ENCODE measurements around the gene ART4.
A peak's percentile ranks its signal among the peaks of the same experiment; 100 is the strongest.

Gene ART4

DNA sequence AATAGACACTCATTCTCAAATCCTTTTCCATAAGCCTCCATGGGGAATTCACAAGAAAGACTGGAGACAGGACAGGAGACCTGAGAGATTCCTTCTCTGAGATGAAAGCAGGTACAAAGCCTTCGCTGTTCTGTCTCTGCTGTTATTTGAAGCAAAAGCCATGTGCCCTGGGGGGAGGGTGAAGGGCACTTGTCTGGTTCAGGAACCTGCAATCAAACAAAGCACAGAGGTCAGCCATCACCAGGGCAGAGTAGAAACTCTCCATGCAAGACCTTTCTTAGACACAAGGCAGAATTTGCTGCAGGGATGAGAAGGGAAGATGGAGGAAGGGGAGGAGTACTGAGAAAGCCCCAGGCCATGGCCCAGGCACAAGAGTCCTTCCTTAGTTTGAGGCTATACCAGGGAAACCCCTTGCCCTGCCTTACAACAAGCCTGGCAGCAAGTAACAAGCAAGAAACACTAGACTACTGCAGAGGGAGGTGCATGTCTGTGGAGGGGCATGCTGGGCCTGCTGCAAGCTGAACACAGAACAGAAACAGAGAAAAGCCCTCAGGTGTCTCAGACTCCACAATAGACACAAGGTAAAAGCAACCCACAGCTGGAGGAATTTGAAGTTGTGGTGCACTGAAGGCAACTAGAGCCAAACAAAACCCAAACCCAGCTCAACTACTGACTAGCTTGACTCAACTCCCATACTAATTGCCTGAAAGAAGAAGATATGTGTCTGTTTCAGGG, 7.8 kb upstream of the ART4 start:
- DNase-seq, result no peak

DNA sequence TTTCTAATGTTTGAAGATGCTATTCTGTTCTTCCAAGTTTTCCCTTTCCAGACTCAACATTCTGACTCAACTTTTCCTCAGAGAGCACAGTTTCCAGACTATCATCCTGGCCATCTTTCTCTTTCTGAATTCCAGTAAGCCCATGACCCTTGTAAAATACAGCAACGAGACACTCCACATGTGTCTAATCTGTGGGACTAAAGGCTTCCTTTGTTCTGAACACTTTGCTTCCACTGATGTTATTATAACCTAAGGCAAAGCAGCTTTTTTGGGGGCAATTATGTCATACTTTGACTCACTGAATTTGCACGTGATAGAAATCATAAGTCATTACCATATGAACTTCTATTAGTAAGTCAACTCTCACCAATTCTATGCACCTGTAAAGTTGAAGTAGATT, 6.3 kb upstream of the ART4 start:
- no peak for DNase-seq

GRCh38 chr12:14846876-14847580, 3.7 kb upstream of the ART4 start:
- DNase-seq, result no peak

DNA sequence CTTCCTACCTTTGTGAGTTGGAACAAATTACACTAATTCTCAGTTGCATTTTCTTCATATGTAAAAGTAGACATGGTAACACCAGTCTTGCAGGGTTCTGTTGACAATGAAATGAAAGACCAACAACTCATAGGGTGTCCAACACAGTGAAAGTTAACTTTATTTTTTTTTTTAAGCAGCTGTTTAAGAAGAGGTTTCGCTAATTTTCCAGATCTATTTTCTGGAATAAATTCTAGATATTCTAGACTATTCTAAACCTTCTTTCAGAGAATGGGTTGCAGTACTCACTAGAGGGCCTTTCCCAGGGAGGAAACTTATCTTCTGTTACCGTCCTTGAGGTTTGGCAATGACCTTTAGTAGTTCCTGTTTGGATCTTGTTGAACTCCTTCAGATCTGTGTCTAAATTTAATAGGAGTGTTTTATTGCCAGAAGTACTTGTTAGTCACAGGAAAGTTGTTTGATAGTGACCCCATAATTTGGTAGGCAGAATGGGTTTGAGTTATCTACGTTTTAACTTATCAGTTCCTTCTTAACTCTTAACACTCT, 2.8 kb upstream of the ART4 start:
- DNase-seq, result no peak

GRCh38 chr12:14845350-14845750, 2.0 kb upstream of the ART4 start:
- peak; percentile 32 to 55 for DNase-seq

GRCh38 chr12:14844401-14844800, 1.1 kb upstream of the ART4 start:
- no peak for DNase-seq

DNA sequence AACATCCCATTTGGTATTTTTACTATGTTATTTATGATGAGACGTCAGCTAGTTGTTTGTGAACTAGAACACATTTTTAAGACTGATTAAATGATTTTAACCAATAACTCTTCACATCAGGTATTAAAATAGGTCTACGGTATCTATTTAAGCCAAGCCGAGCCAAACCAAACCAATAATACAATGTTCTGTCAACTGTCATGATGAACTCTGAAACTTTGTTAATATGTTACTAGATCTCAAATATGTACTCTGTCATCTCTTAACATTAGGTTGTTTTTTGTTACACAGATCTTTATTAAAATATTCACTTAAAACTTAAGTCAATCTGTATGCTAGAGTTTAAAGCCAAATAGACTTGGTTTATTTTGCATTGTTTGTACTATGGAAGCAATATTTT, 1.0 kb downstream of the ART4 start:
- no peak for DNase-seq

DNA sequence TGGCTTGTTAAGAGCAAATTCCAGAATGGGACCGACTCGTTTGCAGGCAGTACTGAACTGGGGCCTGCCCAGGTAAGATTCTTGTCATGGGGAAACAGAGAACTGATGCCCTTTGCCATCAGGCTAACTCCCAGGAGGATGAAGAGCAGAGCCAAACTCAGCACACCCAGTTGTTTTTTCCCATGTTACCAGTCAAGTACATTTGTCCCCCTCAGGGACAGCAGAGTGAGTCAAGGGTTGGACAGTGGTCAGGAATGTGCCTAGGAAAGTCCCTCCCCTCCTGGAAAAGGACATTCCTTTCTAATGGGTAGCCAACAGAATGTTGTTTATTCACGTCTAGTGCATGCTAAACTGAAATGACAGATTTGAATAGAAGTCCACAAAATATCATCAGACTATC, 1.6 kb downstream of the ART4 start:
- DNase-seq, result no peak

DNA sequence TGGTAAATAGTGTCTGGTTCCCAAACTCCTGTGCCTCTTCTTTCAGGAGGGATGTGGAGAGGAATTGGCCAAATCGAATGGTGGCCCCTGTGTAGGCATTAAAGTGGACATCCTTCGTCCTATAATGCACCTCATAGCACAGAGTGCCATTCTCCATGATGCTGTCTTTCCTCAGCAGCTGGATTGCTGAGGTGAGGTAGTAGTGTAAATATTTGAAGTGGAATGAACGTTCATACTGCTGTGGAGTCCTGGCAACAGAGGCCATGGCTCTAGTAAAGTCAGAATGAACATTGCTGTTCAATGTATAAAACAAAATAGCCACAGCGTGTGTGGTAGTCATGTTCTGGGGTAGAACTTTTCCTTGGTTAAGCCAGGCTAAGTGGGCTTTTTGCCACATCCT, 2.7 kb downstream of the ART4 start:
- DNase-seq, result no peak

DNA sequence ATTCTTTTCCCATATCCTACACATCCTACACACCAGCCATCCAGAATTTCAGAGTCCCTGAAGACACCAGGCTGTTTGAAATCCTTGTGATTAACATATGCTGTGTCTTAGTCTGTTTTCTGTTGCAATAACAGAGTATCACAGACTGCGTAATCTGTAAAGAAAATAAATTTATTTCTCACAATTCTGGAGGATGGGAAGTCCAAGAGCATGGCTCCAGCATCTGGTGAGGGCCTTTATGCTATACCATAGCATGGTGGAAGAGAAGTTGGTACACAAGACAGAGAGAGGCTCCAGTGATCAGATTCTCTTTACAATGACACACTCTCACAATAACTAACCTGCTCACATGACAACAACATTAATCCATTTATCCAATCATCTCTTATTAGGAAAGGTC, 4.1 kb downstream of the ART4 start:
- no peak for DNase-seq

GRCh38 chr12:14836336-14837210, 6.8 kb downstream of the ART4 start:
- DNase-seq, result no peak

DNA sequence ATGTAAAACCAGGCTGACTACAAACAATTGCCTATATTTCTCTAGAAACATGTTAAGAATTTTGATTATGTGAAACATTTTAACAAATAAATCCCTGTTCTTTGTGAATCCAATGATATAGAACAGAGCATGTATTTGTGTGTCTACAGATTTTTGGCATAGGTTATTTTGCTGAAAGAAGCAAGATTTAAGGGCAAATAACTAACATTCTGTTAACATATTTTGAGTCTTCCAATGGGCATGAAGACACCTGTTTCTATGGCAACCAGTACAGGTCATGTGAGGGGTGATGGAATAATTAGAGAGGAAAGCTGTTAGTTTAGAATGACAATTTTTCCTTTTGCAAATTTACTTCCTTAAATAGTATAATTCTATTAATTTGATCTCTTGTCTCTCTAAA, 8.8 kb downstream of the ART4 start:
- DNase-seq, result no peak

DNA sequence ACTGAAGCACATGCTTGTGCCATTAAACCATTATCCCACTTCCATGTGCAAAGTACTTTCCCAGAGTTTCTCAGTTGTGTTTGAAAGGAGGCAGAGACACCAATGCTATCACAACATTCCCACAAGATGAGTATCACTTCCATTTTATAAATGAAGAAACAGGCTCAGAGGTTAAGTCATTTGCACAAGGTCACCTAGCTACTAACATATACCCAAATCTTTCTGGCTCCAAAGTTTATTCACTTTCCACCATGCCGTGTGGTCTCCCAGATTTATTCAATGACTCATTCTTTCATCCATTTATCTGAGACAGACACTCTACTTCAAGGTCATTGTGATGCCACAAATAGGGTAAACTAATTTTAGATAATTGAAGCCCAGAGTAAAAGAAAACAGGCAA, 9.4 kb downstream of the ART4 start:
- DNase-seq, result no peak

- DNase-seq, result no peak
These were observed 10.0 kb downstream of the ART4 start for GRCh38 chr12:14833336-14833735.

GRCh38 chr12:14828892-14829291, 14.4 kb downstream of the ART4 start:
- DNase-seq, result no peak

DNA sequence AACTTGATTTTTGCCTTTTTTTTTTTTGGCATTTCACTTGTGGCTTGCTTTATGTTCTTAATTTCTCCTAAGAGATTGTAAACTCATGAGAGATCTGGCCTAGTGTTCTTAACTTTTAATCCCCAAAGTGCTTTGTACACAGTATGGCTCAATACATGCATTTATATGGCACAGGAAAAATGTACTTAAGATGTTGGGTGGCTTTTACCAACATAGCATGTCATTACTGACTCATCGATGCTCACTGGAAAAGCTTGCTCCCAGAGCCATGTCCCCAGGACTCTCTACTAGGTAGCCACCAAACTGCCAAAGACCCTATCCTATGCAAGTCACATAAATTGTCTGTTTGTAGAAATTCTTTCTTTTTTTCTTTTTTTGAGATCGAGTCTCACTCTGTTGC, 16.3 kb downstream of the ART4 start:
- DNase-seq, result no peak

DNA sequence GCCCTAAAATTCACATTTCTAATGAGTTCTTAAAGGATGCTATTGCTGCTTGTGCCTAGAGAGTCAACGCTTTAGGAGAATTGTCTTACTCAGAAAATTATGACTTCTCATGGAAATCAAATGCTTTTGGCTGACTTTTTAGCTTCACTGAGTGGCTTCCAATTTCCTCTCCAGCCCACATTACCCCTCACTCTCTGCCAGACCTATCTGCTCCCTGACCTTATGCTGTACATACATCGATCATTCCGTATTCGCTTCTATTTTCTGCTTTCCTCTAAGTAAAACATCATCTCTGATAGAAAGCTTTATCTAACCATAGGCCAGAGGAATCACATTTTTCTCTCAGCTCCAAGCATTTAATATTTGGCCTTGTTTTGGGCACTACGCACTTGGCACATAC, 16.8 kb downstream of the ART4 start:
- no peak for DNase-seq

DNA sequence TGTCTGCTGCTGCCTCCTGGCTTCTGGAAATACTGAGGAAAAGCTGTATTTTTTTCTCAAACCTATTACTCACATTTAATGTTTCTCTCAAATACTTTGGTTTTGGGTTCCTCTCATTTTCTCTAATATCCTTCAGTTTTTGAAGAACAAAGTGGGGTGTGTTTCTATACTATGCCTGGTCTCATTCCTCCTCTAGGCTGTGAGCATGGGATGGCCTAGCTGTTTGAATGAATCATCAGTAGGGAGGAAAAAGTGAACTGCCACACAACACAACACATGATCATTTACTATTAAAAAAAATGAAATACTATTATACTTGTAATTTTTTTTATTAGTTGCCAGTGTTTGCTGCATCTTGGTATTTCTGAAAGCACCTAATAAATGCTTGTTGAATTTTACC, 18.1 kb downstream of the ART4 start:
- DNase-seq, result no peak

DNA sequence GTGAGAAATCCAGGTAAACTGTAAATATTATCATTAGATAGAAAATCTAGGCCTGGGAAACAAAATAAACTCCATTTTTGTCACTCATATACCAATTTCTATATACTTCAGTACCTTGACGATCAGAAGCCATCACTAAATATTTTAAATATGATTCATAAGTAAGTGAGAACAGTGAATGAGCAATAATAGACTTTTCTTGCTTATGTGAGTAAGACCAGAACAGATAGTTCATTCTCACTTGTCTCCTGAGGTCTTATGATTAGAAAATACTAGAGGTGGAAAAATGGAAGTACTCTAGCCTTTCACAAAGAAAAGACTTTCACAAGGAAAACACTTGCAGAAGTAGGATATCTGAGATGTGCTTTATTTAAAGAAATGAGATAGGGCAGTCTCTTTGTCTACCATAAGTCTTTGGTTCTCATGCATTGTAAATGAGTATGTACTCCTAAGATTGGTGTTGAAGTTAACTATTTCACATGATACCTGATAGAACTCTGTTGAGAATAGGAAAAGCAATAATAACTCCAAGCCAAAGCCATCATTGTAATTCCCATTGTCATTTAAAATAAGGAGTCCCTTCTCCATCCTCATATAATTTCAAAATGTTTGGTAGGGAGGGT, 19.2 kb downstream of the ART4 start:
- no peak for DNase-seq

- DNase-seq, result no peak
These were observed 29.3 kb downstream of the ART4 start, which contains the start of gene SMCO3 for GRCh38 chr12:14814014-14814413. SMCO3 (minus strand) TSS chr12:14814182; CDS start chr12:14806680, 7,502 bp downstream.

- DNase-seq, result no peak
These were observed 31.8 kb downstream of the ART4 start for GRCh38 chr12:14811486-14811885.

GRCh38 chr12:14810953-14811483, 32.3 kb downstream of the ART4 start:
- no peak for DNase-seq
